ENCODE data around the gene ZNF282.
"Not testable (repeated sequence)": the region's sequence is repeated elsewhere in the genome, so short reads cannot be mapped to it uniquely, and the experiment has no call there.

ZNF282 gene

DNA sequence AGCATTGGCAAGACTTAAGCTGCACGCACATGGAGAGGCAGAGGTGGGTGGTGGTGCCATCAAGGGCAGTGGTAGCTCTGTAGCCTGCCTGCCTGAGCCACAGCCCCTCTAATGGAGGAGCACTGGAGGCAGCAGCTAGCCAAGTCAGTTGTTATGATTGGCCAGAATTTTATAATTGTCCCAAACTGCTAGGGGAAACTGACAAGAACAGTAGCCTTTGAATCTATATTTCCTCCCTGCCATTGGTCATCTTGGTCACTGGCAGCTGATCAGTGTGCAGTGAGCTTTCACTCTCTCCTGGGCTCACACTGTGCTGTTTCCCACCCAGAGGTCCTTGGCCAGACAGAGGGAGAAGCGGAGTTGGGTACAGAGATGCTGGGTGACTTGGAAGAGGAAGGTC lies 57.0 kb downstream of the ZNF282 start:
- DNase-seq (ENCODE audit: extremely low read depth in 1 of 2, low read depth in 1 of 2): no peak

- no peak for DNase-seq (ENCODE audit: extremely low read depth in 1 of 2, low read depth in 1 of 2)
These were observed 58.3 kb downstream of the ZNF282 start for GRCh38 chr7:149253665-149254064.

DNA sequence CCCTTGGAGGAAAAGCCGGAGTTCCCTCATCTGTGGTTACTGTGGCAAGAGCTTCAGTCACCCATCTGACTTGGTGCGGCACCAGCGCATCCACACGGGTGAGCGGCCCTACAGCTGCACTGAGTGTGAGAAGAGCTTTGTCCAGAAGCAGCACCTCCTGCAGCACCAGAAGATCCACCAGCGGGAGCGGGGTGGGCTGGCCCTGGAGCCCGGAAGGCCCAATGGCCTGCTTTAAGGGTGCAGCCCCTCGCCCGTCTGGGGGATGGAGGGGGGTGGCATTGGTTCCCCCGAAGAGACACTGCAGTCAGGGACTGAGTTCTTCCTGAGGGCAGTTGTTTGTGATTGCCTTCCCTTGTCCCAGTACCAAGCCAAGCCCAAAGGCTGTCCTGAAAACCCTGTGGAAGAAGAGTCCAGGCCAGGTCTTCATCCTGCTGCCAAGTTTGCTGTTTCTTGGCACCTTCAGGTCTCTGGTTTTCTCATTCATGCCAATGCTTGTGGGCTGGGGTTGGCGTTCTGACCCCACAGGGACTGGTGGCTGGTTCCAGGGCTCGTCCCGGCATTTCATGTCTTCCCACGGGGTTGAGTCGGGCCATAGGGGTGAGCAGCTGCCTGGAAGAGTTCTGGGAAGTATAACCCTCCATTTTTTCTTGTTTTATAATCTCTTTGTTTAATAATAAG lies 59.0 kb downstream of the ZNF282 start:
- DNase-seq (ENCODE audit: extremely low read depth in 1 of 2, low read depth in 1 of 2): no peak

- DNase-seq (ENCODE audit: extremely low read depth in 1 of 2, low read depth in 1 of 2): no peak
These were observed 59.8 kb downstream of the ZNF282 start for GRCh38 chr7:149255174-149255573.

DNA sequence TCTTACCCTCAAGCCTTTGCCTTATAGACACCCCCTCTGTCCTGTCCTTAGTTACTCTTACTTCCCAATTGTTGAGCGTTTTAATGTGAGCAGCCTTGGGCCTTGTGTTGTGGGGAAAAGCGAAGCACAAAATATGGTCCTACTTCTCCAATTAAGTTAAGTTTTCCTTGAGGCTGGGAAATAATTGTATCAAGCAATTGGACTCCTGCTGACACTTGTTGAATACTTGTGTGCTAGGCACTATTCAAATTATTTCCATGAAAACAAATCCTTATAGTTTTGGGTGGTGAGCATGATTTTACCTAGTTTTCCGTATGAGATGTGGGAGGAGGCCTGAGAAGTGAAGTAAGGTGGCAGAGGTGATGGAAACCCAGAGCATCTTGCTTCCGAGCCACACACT lies 61.2 kb downstream of the ZNF282 start:
- DNase-seq (ENCODE audit: extremely low read depth in 1 of 2, low read depth in 1 of 2): no peak

DNA sequence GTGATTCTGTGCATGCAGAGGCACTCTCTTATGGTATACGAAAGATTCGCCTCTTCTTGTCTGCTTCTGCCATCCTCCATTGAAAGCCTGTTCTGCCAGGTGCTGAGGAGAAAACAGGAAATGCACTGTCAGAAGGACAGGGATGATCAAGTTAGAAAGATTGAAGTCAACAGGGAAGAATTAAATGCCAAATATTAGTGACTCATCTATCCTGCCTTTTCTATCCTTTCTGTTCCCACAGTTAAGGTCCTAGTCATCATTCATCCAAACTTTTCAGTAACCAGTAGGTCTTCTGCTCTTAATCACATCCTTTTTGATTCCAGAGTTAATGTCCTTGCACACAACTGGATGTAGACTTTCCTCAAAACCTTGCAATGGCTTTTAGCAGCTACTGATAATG lies 61.8 kb downstream of the ZNF282 start:
- DNase-seq (ENCODE audit: extremely low read depth in 1 of 2, low read depth in 1 of 2): no peak

DNA sequence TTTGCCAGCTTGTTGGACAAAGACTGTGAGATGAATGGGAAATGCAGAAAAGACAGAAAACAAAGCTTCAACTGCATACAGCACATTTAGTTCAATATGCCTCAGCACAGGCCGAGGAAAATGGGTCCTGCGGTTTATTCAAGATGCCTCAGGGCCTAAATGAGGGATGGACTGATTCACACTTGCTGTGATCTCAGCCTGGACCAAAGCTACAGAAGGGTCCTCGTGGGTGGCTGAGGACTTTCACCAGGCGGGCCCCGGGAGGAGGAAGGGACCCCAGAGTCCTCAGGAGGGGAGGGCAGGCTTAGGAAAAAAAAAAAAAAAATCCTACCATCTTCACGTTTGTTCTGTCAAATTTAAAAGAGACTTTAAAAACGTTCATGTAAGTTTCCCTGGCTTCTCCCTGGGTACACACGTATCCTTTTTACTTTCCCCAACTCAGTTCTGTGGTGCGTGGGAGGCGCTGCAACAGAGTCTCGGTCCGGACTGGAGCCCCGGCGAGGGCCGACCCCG lies 66.0 kb downstream of the ZNF282 start:
- no peak for DNase-seq (ENCODE audit: extremely low read depth in 1 of 2, low read depth in 1 of 2)

- peak; percentile 66 to 80 for DNase-seq (ENCODE audit: extremely low read depth in 1 of 2, low read depth in 1 of 2)
These were observed 66.7 kb downstream of the ZNF282 start, which contains the start of gene ZNF783 for GRCh38 chr7:149261829-149262617. ZNF783 (plus strand) TSS chr7:149262196; CDS start chr7:149262334, 138 bp downstream.

- DNase-seq (ENCODE audit: extremely low read depth in 1 of 2, low read depth in 1 of 2): no peak
These were observed 71.1 kb downstream of the ZNF282 start for GRCh38 chr7:149266451-149266850.

GRCh38 chr7:149267733-149268132 lies 72.4 kb downstream of the ZNF282 start:
- DNase-seq (ENCODE audit: extremely low read depth in 1 of 2, low read depth in 1 of 2): no peak

- DNase-seq (ENCODE audit: extremely low read depth in 1 of 2, low read depth in 1 of 2): not testable (repeated sequence)
These were observed 79.1 kb downstream of the ZNF282 start for GRCh38 chr7:149274424-149274823.
